Measurements from ENCODE around the gene PRAME.
"Not testable (repeated sequence)": the region's sequence is repeated elsewhere in the genome, so short reads cannot be mapped to it uniquely, and the experiment has no call there.

Gene PRAME

GRCh38 chr22:22526125-22526912, 32.7 kb downstream of the PRAME start:
- no peak for DNase-seq (ENCODE audit: low read depth, low spot score)

GRCh38 chr22:22523494-22523893, 35.6 kb downstream of the PRAME start:
- no peak for DNase-seq (ENCODE audit: low read depth, low spot score)

More at GRCh38 chr22:22526125-22526912, 32.7 kb downstream of the PRAME start:
- H3K27ac ChIP-seq, result no peak overlapping the region

GRCh38 chr22:22521631-22522030, 37.4 kb downstream of the PRAME start:
- no peak for DNase-seq (ENCODE audit: low read depth, low spot score)
- no peak overlapping the region for H3K27ac ChIP-seq

More at GRCh38 chr22:22523494-22523893, 35.6 kb downstream of the PRAME start:
- no peak overlapping the region for H3K27ac ChIP-seq

GRCh38 chr22:22520667-22521602, 38.1 kb downstream of the PRAME start:
- H3K27ac ChIP-seq, result no peak overlapping the region
- no peak for DNase-seq (ENCODE audit: low read depth, low spot score)

GRCh38 chr22:22520020-22520656, 38.9 kb downstream of the PRAME start, which contains the start of gene ZNF280A:
Gene ZNF280A, minus strand, starts transcription at chr22:22520270. Its CDS starts 4,640 bp downstream, at chr22:22515630.
- no peak within 1 kb of the TSS for H3K27ac ChIP-seq

GRCh38 chr22:22519591-22519990, 39.5 kb downstream of the PRAME start:
- DNase-seq (ENCODE audit: low read depth, low spot score), result no peak
- H3K27ac ChIP-seq, result no peak overlapping the region

More at GRCh38 chr22:22520020-22520656, 38.9 kb downstream of the PRAME start, which contains the start of gene ZNF280A:
- no peak for DNase-seq (ENCODE audit: low read depth, low spot score)

GRCh38 chr22:22516992-22517391, 42.1 kb downstream of the PRAME start:
- DNase-seq (ENCODE audit: low read depth, low spot score), result no peak
- no peak overlapping the region for H3K27ac ChIP-seq

GRCh38 chr22:22515890-22516289, 43.2 kb downstream of the PRAME start:
- no peak overlapping the region for H3K27ac ChIP-seq
- no peak for DNase-seq (ENCODE audit: low read depth, low spot score)

- DNase-seq (ENCODE audit: low read depth, low spot score); H3K27ac ChIP-seq: not testable (repeated sequence)
Measured at GRCh38 chr22:22514431-22514830, 44.6 kb downstream of the PRAME start.

GRCh38 chr22:22513619-22514018, 45.4 kb downstream of the PRAME start:
- DNase-seq (ENCODE audit: low read depth, low spot score), result no peak

GRCh38 chr22:22512951-22513350, 46.1 kb downstream of the PRAME start:
- H3K27ac ChIP-seq, result no peak overlapping the region
- no peak for DNase-seq (ENCODE audit: low read depth, low spot score)

More at GRCh38 chr22:22513619-22514018, 45.4 kb downstream of the PRAME start:
- H3K27ac ChIP-seq, result no peak overlapping the region

- DNase-seq (ENCODE audit: low read depth, low spot score), result not testable (repeated sequence)
Measured at GRCh38 chr22:22510833-22511232, 48.2 kb downstream of the PRAME start.

GRCh38 chr22:22509912-22510311, 49.2 kb downstream of the PRAME start:
- not testable (repeated sequence) for DNase-seq (ENCODE audit: low read depth, low spot score); H3K27ac ChIP-seq

More at GRCh38 chr22:22510833-22511232, 48.2 kb downstream of the PRAME start:
- H3K27ac ChIP-seq, result not testable (repeated sequence)

GRCh38 chr22:22508274-22509176, 50.5 kb downstream of the PRAME start, which contains the start of gene ZNF280B:
Gene ZNF280B, minus strand, starts transcription at chr22:22508742. Its CDS starts 19,344 bp downstream, at chr22:22489398.
- DNase-seq (ENCODE audit: low read depth, low spot score), result peak; percentile 18
- no peak within 1 kb of the TSS for H3K27ac ChIP-seq

GRCh38 chr22:22507743-22508273, 51.3 kb downstream of the PRAME start:
- DNase-seq (ENCODE audit: low read depth, low spot score), result no peak

GRCh38 chr22:22506736-22507135, 52.3 kb downstream of the PRAME start:
- H3K27ac ChIP-seq, result no peak overlapping the region
- DNase-seq (ENCODE audit: low read depth, low spot score), result no peak

More at GRCh38 chr22:22507743-22508273, 51.3 kb downstream of the PRAME start:
- H3K27ac ChIP-seq, result no peak overlapping the region

GRCh38 chr22:22498267-22498666, 60.8 kb downstream of the PRAME start:
- H3K27ac ChIP-seq, result no peak overlapping the region
- no peak for DNase-seq (ENCODE audit: low read depth, low spot score)
